GM10248 (cell line): ENCODE measurements around the gene LDAH.

ENCODE experiments used
- CTCF ChIA-PET: fragments of 300-600 bp; sonication (Branson Sonifier 250); formaldehyde crosslinking; extraction: SDS; loops from one replicate; lab custom pipeline; 2021; ENCODE audit warnings: antibody characterized with exemption; lab: Yijun Ruan, JAX
- POLR2A ChIA-PET: fragments of 350-650 bp; sonication (Branson Sonifier 250); formaldehyde crosslinking; extraction: SDS; loops from one replicate; lab custom pipeline; 2020; ENCODE audit warnings: antibody characterized with exemption; lab: Yijun Ruan, JAX
- DNase-seq: peaks from one replicate; pipeline ENCODE4 v3.0.0; 2012; ENCODE audit errors: extremely low spot score
- CTCF ChIP-seq: IDR thresholded peaks from 2 replicates; pipeline ENCODE4 v1.5.1; 2012; ENCODE audit warnings: mild to moderate bottlenecking, low read depth; ENCODE audit errors: extremely low read depth, missing control alignments, control extremely low read depth

The LDAH gene

GRCh38 chr2:20638646-20639430, 184.1 kb downstream of the LDAH start:
- POLR2A ChIA-PET: interaction anchor here (1.4 kb wide), 1 partner anchor 192 kb away, joined by 5 read pairs; the partner anchor contains the start of gene RHOB

GRCh38 chr2:20638014-20638413, 184.9 kb downstream of the LDAH start:
- no peak for TF ChIP-seq CTCF
- POLR2A ChIA-PET: interaction anchor here (0.6 to 1.4 kb wide), 2 partner anchors 191 to 200 kb away, joined by 5 to 8 read pairs; partner anchors contain the start of gene RHOB
- CTCF ChIA-PET: interaction anchor here (1.0 to 10.1 kb wide), 3 partner anchors 12 to 228 kb away, joined by 4 to 101 read pairs (median 61); partner anchors contain the start of gene HS1BP3
- DNase-seq: no peak

More at GRCh38 chr2:20638646-20639430, 184.1 kb downstream of the LDAH start:
- DNase-seq: no peak
- CTCF ChIA-PET: interaction anchor here (1.0 to 10.1 kb wide), 8 partner anchors 12 to 334 kb away, joined by 3 to 101 read pairs (median 45); partner anchors contain the start of genes HS1BP3 and RHOB
- no peak for TF ChIP-seq CTCF

- CTCF ChIA-PET: interaction anchor here (2.7 to 10.1 kb wide), 6 partner anchors 13 to 227 kb away, joined by 7 to 101 read pairs (median 44); partner anchors contain the start of gene HS1BP3
- TF ChIP-seq CTCF: no peak
- POLR2A ChIA-PET: no interaction called here
- DNase-seq: no peak
These were observed 185.8 kb downstream of the LDAH start for GRCh38 chr2:20637147-20637546.

- ChIA-PET CTCF (interaction anchor here (0.6 to 10.1 kb wide), 25 partner anchors 7 to 233 kb away, joined by 3 to 101 read pairs (median 5); partner anchors contain the start of genes HS1BP3 and RHOB), POLR2A (interaction anchor here (3.1 kb wide), 1 partner anchor 189 kb away, joined by 35 read pairs; the partner anchor contains the start of gene RHOB)
- TF ChIP-seq CTCF: peak; percentile 95
- DNase-seq: peak; percentile 83
These were observed 187.0 kb downstream of the LDAH start for GRCh38 chr2:20635675-20636584.

GRCh38 chr2:20635113-20635510, 187.8 kb downstream of the LDAH start:
- no peak for DNase-seq
- no peak for TF ChIP-seq CTCF
- CTCF ChIA-PET: interaction anchor here (0.6 to 10.1 kb wide), 22 partner anchors 8 to 308 kb away, joined by 3 to 101 read pairs (median 6); partner anchors contain the start of genes HS1BP3 and RHOB
- POLR2A ChIA-PET: interaction anchor here (3.1 kb wide), 1 partner anchor 188 kb away, joined by 35 read pairs; the partner anchor contains the start of gene RHOB
